Heart right ventricle (tissue), 16 donors: ENCODE data around the gene ATN1. TPM values are rescaled to one million over a fixed set of nuclear protein-coding genes. Genes with fewer than 3 reads are reported as not detected.

Experiments used
- ATAC-seq, 8 donors: fragments of 200-7000 bp; cut with Tn5 transposase; one replicate each; pipeline ENCODE4 v1.9.1; 2020; ENCODE audit warnings: mild to moderate bottlenecking in 8 of 8, moderate library complexity in 8 of 8, moderate number of reproducible peaks in 1 of 8
- DNase-seq, 2 donors: peaks; one replicate each; pipeline ENCODE4 v3.0.0-alpha.2; 2020
- H3K27ac ChIP-seq, 10 donors: fragments of 200-600 bp; sonication (generic) in 2 of 10; one replicate each; pipeline versions ENCODE4 v1.5.0 to v1.8.0; 2020 to 2022; ENCODE audit warnings: mild to moderate bottlenecking in 3 of 10
- H3K27me3 ChIP-seq, 7 donors: fragments of 200-600 bp; one replicate each; pipeline ENCODE4 v1.8.0; 2021 to 2022; ENCODE audit warnings: mild to moderate bottlenecking in 2 of 7
- H3K36me3 ChIP-seq, 9 donors: fragments of 200-600 bp; sonication (generic) in 1 of 9; one replicate each; pipeline versions ENCODE4 v1.5.0 to v1.8.0; 2020 to 2022; ENCODE audit warnings: mild to moderate bottlenecking in 2 of 9
- H3K4me1 ChIP-seq, 9 donors: fragments of 200-600 bp; sonication (generic) in 1 of 9; one replicate each; pipeline versions ENCODE4 v1.5.0 to v1.8.0; 2020 to 2022; ENCODE audit warnings: mild to moderate bottlenecking in 4 of 9
- H3K4me3 ChIP-seq, 10 donors: fragments of 200-600 bp; sonication (generic) in 2 of 10; one replicate each; pipeline versions ENCODE4 v1.5.0 to v1.8.0; 2020 to 2022; ENCODE audit warnings: mild to moderate bottlenecking in 7 of 10, moderate library complexity in 2 of 10
- H3K9me3 ChIP-seq, 11 donors: fragments of 200-600 bp in 10 of 11; sonication (generic) in 2 of 11; one replicate each; pipeline versions ENCODE4 v1.5.0 to v1.8.0; 2013 to 2022; ENCODE audit warnings: mild to moderate bottlenecking in 2 of 11, control low read depth in 1 of 11, moderate library complexity in 1 of 11
- WGBS, 2 donors: extraction: QIAGEN DNeasy Blood & Tissue Kit; methylation state at CpG; one replicate each; pipeline ENCODE4 v1.1.7; 2013; ENCODE audit warnings: inconsistent platforms in 1 of 2; 5-methylcytosine and 5-hydroxymethylcytosine counted together
- intact Hi-C, 10 donors: fragments of 100-400 bp; cut with DNase I; formaldehyde crosslinking; loops; one replicate each; pipeline versions ENCODE4 v1.11.1 to v1.14.2; 2022
- polyA plus RNA-seq, 2 donors: library from polyadenylated mRNA; stranded (reverse); fragments of 200-250 nt; gene quantifications; one replicate each; pipeline ENCODE4 v1.2.3, GENCODE V29; 2013
- total RNA-seq, 10 donors: library from RNA; stranded (reverse); fragmentation: NEBNext Ultra II Directional in 3 of 10; extraction: Animal tissue kit (Norgen Biotek cat#: 25700) in 3 of 10; gene quantifications; one replicate each; pipeline versions ENCODE4 v1.2.1 to v1.2.4, GENCODE V29; 2021 to 2023
- TF ChIP-seq, protein P1 (sequence below), 9 donors: fragments of 200-600 bp; sonication (generic) in 2 of 9; IDR thresholded peaks; one replicate each; pipeline versions ENCODE4 v1.5.0 to v1.8.0; 2021 to 2022; ENCODE audit warnings: antibody characterized with exemption in 9 of 9, mild to moderate bottlenecking in 5 of 9, moderate library complexity in 1 of 9
- donor health status: Arrhythmogenic right ventricular cardiomyopathy.
- donor health status: ischemic (EF 13 %, LVEDD 7.1; RV severe dilation, severe dysfunction).
- donor health status: healthy with polysubstance abuse.
- donor health status: DM: no; HTN: yes; CAD: no.
- donor health status: DM: no; HTN: no; CAD: no.
- donor health status: ischemic (EF 25% LVEDD 6.9; RV normal size, moderate dysfunction).
- donor health status: ischemic (EF 25% LVEDD 5.7; RV mildly dilated, moderate dysfunction).
- donor health status: healthy.
- donor health status: DM: yes; HTN: yes; CAD: no.
- donor health status: Ischemic cardiomyopathy.
- donor health status: ischemic (EF 35%, LVEDD 5.7; RV mildly dilated, moderate dysfunction).
- donor health status: nonischemic (EF 11% LVEDD 7.7; RV severe dilation, severe dysfunction).
- donor health status: DM: yes; HTN: yes; CAD: no.
- donor health status: PGD.
- donor health status: ischemic (EF 29% LVEDD 5.4; RV normal size, mild dysfunction).
- donor health status: nonischemic (EF 23%, LVEDD 6.1; RV moderate dilation, normal function).

ATN1 gene
- total and polyA plus RNA-seq, 12 donors = 48.7 to 96.7 (median 65.8) TPM

DNA sequence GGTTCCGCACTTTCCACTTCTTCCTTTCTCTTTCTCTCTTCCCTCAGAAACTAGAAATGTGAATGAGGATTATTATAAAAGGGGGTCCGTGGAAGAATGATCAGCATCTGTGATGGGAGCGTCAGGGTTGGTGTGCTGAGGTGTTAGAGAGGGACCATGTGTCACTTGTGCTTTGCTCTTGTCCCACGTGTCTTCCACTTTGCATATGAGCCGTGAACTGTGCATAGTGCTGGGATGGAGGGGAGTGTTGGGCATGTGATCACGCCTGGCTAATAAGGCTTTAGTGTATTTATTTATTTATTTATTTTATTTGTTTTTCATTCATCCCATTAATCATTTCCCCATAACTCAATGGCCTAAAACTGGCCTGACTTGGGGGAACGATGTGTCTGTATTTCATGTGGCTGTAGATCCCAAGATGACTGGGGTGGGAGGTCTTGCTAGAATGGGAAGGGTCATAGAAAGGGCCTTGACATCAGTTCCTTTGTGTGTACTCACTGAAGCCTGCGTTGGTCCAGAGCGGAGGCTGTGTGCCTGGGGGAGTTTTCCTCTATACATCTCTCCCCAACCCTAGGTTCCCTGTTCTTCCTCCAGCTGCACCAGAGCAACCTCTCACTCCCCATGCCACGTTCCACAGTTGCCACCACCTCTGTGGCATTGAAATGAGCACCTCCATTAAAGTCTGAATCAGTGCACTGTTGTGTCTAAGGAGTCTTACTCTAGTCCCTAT is 4.6 kb upstream of the ATN1 start:
- H3K27me3 ChIP-seq = peaks cover 0 to 5% (median 0%) of the 10 kb centered on the region in 7 donors
- peaks cover 0 to 26% (median 0%) of the 10 kb centered on the region in 9 donors for H3K36me3 ChIP-seq
- ATAC-seq = no peak
- peak overlapping the region in 1 of 10 donors; percentile 31 for H3K27ac ChIP-seq
- WGBS, 2 donors = 85 to 92% methylated on average over 10 of the region's 10 CpGs
- TF ChIP-seq, protein P1, sequence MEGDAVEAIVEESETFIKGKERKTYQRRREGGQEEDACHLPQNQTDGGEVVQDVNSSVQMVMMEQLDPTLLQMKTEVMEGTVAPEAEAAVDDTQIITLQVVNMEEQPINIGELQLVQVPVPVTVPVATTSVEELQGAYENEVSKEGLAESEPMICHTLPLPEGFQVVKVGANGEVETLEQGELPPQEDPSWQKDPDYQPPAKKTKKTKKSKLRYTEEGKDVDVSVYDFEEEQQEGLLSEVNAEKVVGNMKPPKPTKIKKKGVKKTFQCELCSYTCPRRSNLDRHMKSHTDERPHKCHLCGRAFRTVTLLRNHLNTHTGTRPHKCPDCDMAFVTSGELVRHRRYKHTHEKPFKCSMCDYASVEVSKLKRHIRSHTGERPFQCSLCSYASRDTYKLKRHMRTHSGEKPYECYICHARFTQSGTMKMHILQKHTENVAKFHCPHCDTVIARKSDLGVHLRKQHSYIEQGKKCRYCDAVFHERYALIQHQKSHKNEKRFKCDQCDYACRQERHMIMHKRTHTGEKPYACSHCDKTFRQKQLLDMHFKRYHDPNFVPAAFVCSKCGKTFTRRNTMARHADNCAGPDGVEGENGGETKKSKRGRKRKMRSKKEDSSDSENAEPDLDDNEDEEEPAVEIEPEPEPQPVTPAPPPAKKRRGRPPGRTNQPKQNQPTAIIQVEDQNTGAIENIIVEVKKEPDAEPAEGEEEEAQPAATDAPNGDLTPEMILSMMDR (IDR thresholded peaks at IDR 0.05) = no peak
- H3K9me3 ChIP-seq = no peaks in the 10 kb centered on the region
- H3K4me1 ChIP-seq = peaks cover 17 to 49% (median 35%) of the 10 kb centered on the region in 9 donors
- DNase-seq = no peak
- H3K4me3 ChIP-seq = no peak overlapping the region
- intact Hi-C loops = loop anchor here in 2 of 10 donors (5.0 kb wide), 2 partner anchors 39 to 169 kb away; partner anchors contain the start of gene C1R (in 1 of the 2)

DNA sequence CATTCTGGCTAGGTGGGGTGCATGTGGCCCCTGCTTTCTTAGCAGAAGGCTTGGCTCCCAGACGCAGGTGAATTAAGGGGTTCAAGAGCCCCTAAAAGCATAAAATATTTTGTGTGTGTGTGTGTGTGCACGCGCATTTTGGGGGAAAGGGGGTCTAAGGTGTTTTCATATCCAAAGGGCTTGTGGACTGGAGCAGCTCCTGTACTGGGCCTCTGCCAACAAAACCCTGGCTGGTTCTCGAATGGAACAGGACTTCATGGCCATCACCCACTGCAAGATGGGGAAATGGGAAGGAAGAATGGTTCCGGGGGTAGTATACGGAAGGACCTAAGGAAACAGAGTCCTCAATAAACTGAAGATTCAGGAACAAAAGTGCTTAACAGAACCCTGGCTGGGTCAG is 3.9 kb upstream of the ATN1 start:
- Histone ChIP-seq H3K36me3 (peaks cover 0 to 24% (median 0%) of the 10 kb centered on the region in 9 donors), H3K9me3 (no peaks in the 10 kb centered on the region), H3K27me3 (peaks cover 0 to 5% (median 0%) of the 10 kb centered on the region in 7 donors), H3K4me1 (peaks cover 17 to 51% (median 38%) of the 10 kb centered on the region in 9 donors), H3K4me3 (no peak overlapping the region), H3K27ac (peak overlapping the region in 7 of 10 donors; percentile 91 to 98 (median 96))
- TF ChIP-seq, protein P1 (IDR thresholded peaks at IDR 0.05) = no peak
- WGBS, 2 donors = 51 to 66% methylated on average over 6 of the region's 6 CpGs
- DNase-seq = no peak
- ATAC-seq = no peak
- intact Hi-C loops = loop anchor here in 4 of 10 donors (1.0 to 5.0 kb wide), 4 partner anchors 38 to 168 kb away; partner anchors contain the start of genes C1R (in 1 of the 4), EMG1 (in 1 of the 4) and PHB2 (in 1 of the 4)

DNA sequence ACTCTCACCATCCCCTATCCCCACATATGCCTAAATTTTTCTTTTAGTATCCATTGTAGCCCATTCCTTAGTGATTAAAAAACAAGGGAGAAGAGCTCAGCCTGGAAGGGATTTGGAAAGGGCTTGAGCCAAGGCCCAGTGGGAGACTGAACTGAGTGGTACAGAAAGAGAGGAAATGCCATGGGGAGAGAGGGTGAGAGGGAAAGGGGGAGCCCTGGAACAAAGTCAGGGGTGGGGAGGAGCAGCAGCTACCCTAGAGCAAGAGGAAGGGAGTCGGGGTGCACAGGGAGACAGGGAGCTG is 2.6 kb upstream of the ATN1 start:
- H3K36me3 ChIP-seq = peaks cover 0 to 15% (median 0%) of the 10 kb centered on the region in 9 donors
- peaks cover 24 to 64% (median 50%) of the 10 kb centered on the region in 9 donors for H3K4me1 ChIP-seq
- DNase-seq (no peak), ATAC-seq (peak in 1 of 8 donors; percentile 0)
- intact Hi-C loops = loop anchor here in 2 of 10 donors (1.0 to 5.0 kb wide), 3 partner anchors 18 to 53 kb away; partner anchors contain the start of genes RNU7-1 (in 1 of the 2) and SPSB2 (in 1 of the 2)
- H3K27me3 ChIP-seq = peaks cover 0 to 5% (median 0%) of the 10 kb centered on the region in 7 donors
- TF ChIP-seq, protein P1 (IDR thresholded peaks at IDR 0.05) = no peak
- 3 to 10% methylated on average over 1 of the region's 1 CpG for WGBS, 2 donors
- H3K9me3 ChIP-seq = no peaks in the 10 kb centered on the region
- peak overlapping the region in 4 of 10 donors; percentile 88 to 97 (median 89) for H3K4me3 ChIP-seq
- peak overlapping the region; percentile 74 to 98 (median 96) for H3K27ac ChIP-seq

GRCh38 chr12:6925540-6926279 is 2.0 kb upstream of the ATN1 start:
- H3K27me3 ChIP-seq = peaks cover 0 to 5% (median 0%) of the 10 kb centered on the region in 7 donors
- peaks cover 0 to 15% (median 0%) of the 10 kb centered on the region in 9 donors for H3K36me3 ChIP-seq
- H3K4me3 ChIP-seq = peak overlapping the region in 9 of 10 donors; percentile 69 to 97 (median 88)
- H3K4me1 ChIP-seq = peaks cover 25 to 70% (median 54%) of the 10 kb centered on the region in 9 donors
- intact Hi-C loops = loop anchor here in 2 of 10 donors (1.0 to 5.0 kb wide), 3 partner anchors 18 to 53 kb away; partner anchors contain the start of genes RNU7-1 (in 1 of the 2) and SPSB2 (in 1 of the 2)
- H3K9me3 ChIP-seq = no peaks in the 10 kb centered on the region
- H3K27ac ChIP-seq = peak overlapping the region; percentile 74 to 98 (median 96)
- 7 to 11% methylated on average over 8 of the region's 8 CpGs for WGBS, 2 donors
- TF ChIP-seq, protein P1 (IDR thresholded peaks at IDR 0.05) = no peak
- DNase-seq = peak; percentile 71 to 76
- ATAC-seq = peak; percentile 24 to 66 (median 62)
